Fibroblast of lung (primary cell): Measurements from ENCODE around the gene TRAFD1.

Experiments
- CTCF ChIP-seq, 2 donors: IDR thresholded peaks in 1 of 2; conservative IDR thresholded peaks in 1 of 2; 1 replicate in 1 of 2; 2 replicates in 1 of 2; pipeline ENCODE4 v1.5.1; 2011 to 2012; ENCODE audit warnings: low read length in 2 of 2, control low read depth in 1 of 2, inconsistent platforms in 1 of 2, low read depth in 1 of 2, mild to moderate bottlenecking in 1 of 2
- EZH2 ChIP-seq: IDR thresholded peaks from 2 replicates; pipeline ENCODE4 v1.5.1; 2012; ENCODE audit warnings: low read length, control low read depth, mild to moderate bottlenecking; ENCODE audit errors: missing control alignments

GRCh38 chr12:112185093-112185923 lies 59.9 kb downstream of the TRAFD1 start:
- TF ChIP-seq CTCF (conservative IDR thresholded peaks at IDR 0.05 in 1 of 2, IDR thresholded peaks at IDR 0.05 in 1 of 2; ENCODE audit: low read depth in 1 of 2, low read length in 2 of 2): no peak
- no peak for TF ChIP-seq EZH2
